IPS-18a (cell line): ENCODE results near the gene GH2.
"Not testable (repeated sequence)": the region's sequence is repeated elsewhere in the genome, so short reads cannot be mapped to it uniquely, and the experiment has no call there.

Experiments used
- H3K27ac ChIP-seq: one replicate; pipeline ENCODE4 v1.5.1; 2013; ENCODE audit warnings: low read length
- H3K27me3 ChIP-seq: one replicate; pipeline ENCODE4 v1.6.1; 2013; ENCODE audit warnings: mild to moderate bottlenecking, low read length; ENCODE audit not compliant: control insufficient read depth, insufficient read depth
- H3K36me3 ChIP-seq: one replicate; pipeline ENCODE4 v1.6.1; 2013; ENCODE audit warnings: low read depth, low read length; ENCODE audit not compliant: control insufficient read depth
- H3K4me1 ChIP-seq: one replicate; pipeline ENCODE4 v1.6.1; 2013; ENCODE audit warnings: low read depth, low read length; ENCODE audit not compliant: control insufficient read depth
- H3K4me3 ChIP-seq: one replicate; pipeline ENCODE4 v1.5.1; 2013; ENCODE audit warnings: low read length
- H3K9ac ChIP-seq: one replicate; pipeline ENCODE4 v1.6.1; 2013; ENCODE audit warnings: mild to moderate bottlenecking, low read length, moderate library complexity
- H3K9me3 ChIP-seq: one replicate; pipeline ENCODE4 v1.6.1; 2013; ENCODE audit warnings: low read depth, low read length; ENCODE audit not compliant: control insufficient read depth

Gene GH2

GRCh38 chr17:63909586-63909985 is 27.8 kb upstream of the GH2 start:
- not testable (repeated sequence) for H3K9me3 ChIP-seq, H3K9ac ChIP-seq, H3K36me3 ChIP-seq, H3K27ac ChIP-seq, H3K4me3 ChIP-seq, H3K27me3 ChIP-seq, H3K4me1 ChIP-seq

- not testable (repeated sequence) for H3K27me3 ChIP-seq, H3K9me3 ChIP-seq, H3K9ac ChIP-seq, H3K36me3 ChIP-seq, H3K27ac ChIP-seq, H3K4me3 ChIP-seq, H3K4me1 ChIP-seq
Observed at GRCh38 chr17:63907161-63907778, 25.5 kb upstream of the GH2 start.

- H3K9me3 ChIP-seq, H3K27me3 ChIP-seq, H3K9ac ChIP-seq, H3K27ac ChIP-seq, H3K36me3 ChIP-seq, H3K4me3 ChIP-seq, H3K4me1 ChIP-seq: not testable (repeated sequence)
Observed at GRCh38 chr17:63904796-63905195, 23.1 kb upstream of the GH2 start.

- not testable (repeated sequence) for H3K27me3 ChIP-seq, H3K9me3 ChIP-seq, H3K9ac ChIP-seq, H3K4me1 ChIP-seq, H3K36me3 ChIP-seq, H3K4me3 ChIP-seq, H3K27ac ChIP-seq
Observed at GRCh38 chr17:63903787-63904201, 22.1 kb upstream of the GH2 start.

- H3K27me3 ChIP-seq, H3K9ac ChIP-seq: not testable (repeated sequence)
Observed at GRCh38 chr17:63901971-63902370, 20.2 kb upstream of the GH2 start.

GRCh38 chr17:63898899-63899798 is 17.4 kb upstream of the GH2 start:
- H3K4me3 ChIP-seq, H3K9me3 ChIP-seq, H3K36me3 ChIP-seq, H3K27ac ChIP-seq, H3K9ac ChIP-seq, H3K27me3 ChIP-seq, H3K4me1 ChIP-seq: not testable (repeated sequence)

More at GRCh38 chr17:63901971-63902370, 20.2 kb upstream of the GH2 start:
- H3K4me1 ChIP-seq, H3K4me3 ChIP-seq, H3K27ac ChIP-seq, H3K9me3 ChIP-seq, H3K36me3 ChIP-seq: not testable (repeated sequence)

- H3K36me3 ChIP-seq, H3K4me1 ChIP-seq, H3K27ac ChIP-seq, H3K4me3 ChIP-seq, H3K9ac ChIP-seq, H3K9me3 ChIP-seq, H3K27me3 ChIP-seq: not testable (repeated sequence)
Observed at GRCh38 chr17:63896524-63897354, 15.0 kb upstream of the GH2 start, which contains the start of gene CSH1. Gene CSH1 (minus strand): TSS chr17:63896574. CDS start chr17:63896511, 63 bp downstream.

- not testable (repeated sequence) for H3K4me3 ChIP-seq, H3K9me3 ChIP-seq, H3K9ac ChIP-seq, H3K36me3 ChIP-seq, H3K27me3 ChIP-seq, H3K4me1 ChIP-seq, H3K27ac ChIP-seq
Observed at GRCh38 chr17:63894821-63895220, 13.1 kb upstream of the GH2 start.

GRCh38 chr17:63894021-63894420 is 12.3 kb upstream of the GH2 start:
- not testable (repeated sequence) for H3K27me3 ChIP-seq, H3K27ac ChIP-seq, H3K9ac ChIP-seq, H3K4me1 ChIP-seq, H3K9me3 ChIP-seq, H3K36me3 ChIP-seq, H3K4me3 ChIP-seq

- H3K36me3 ChIP-seq, H3K4me1 ChIP-seq, H3K9ac ChIP-seq: not testable (repeated sequence)
Observed at GRCh38 chr17:63892316-63893037, 10.7 kb upstream of the GH2 start.

More at GRCh38 chr17:63892316-63893037, 10.7 kb upstream of the GH2 start:
- not testable (repeated sequence) for H3K9me3 ChIP-seq, H3K27me3 ChIP-seq, H3K4me3 ChIP-seq, H3K27ac ChIP-seq
